ENCODE measurements around the gene SAYSD1.

The SAYSD1 gene

DNA sequence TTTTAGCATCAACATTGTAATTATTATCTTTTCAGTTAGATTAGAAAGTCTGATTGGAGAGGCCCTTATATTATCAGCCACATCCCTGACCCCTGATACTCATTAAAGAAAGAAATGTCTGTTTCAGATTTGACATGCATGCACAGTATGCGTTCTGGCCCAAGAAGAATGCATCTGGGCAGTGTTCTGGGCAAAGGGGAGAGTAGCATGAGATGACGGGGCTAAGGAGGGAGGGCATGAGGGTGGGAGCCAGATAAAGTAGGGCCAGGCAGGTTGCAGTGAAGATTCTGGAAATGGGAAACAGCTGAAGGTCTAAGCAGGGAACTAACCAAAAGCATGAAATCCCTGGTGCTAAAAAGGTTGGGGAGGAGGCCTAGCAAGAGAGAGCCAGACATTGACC lies 7.3 kb downstream of the SAYSD1 start:
- no peak for DNase-seq

DNA sequence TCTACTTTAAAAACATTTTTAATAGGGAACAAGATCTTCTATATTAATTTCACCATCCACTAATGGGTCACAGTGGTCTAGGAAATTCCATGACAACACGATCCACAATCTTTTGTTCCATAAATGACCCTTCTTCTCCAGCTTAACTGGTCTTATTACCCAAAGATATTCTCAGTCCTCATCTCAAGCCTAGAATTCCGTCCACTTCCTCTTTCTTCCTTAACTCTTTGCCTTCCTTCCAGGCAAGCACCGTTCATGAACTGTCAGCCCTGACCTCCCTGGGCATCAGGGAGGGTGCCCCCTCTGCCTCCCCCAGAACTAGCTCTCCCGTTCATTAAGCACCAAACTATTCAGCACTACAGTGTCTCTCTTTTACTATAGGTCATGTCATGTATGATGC lies 8.0 kb downstream of the SAYSD1 start:
- DNase-seq, result no peak

DNA sequence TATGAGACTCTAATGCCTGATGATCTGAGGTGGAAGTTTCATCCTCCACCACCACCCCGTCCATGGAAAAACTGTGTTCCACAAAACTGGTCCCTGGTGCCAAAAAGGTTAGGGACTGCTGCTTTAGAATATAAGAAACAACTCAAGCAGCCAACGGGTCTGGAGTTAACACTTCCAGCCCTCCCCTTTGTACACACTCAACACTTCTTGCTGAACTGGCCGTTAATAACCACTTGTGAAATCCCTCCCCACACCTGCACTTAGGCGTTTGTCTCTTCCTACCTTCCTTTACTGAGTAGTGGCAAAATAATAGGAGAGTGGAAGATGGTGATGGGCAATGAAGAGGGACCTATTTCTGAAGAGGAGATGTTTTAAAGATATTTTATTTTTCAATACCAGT lies 10.5 kb downstream of the SAYSD1 start:
- no peak for DNase-seq

DNA sequence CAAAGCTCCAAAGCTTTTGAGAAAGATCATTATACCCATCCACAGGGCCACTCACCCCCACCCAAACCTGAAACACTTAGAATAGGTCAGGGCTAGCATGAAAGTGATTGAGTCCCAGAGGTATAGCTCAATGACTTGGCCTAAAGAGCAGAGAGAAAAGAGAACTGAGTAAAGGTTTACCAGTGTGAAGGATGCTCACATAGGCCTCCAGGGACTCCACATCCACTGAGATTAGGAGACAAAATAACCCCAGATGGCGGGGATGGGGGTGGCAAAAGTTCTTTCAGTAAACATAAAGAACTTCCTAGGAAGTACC lies 12.2 kb downstream of the SAYSD1 start:
- DNase-seq, result no peak

DNA sequence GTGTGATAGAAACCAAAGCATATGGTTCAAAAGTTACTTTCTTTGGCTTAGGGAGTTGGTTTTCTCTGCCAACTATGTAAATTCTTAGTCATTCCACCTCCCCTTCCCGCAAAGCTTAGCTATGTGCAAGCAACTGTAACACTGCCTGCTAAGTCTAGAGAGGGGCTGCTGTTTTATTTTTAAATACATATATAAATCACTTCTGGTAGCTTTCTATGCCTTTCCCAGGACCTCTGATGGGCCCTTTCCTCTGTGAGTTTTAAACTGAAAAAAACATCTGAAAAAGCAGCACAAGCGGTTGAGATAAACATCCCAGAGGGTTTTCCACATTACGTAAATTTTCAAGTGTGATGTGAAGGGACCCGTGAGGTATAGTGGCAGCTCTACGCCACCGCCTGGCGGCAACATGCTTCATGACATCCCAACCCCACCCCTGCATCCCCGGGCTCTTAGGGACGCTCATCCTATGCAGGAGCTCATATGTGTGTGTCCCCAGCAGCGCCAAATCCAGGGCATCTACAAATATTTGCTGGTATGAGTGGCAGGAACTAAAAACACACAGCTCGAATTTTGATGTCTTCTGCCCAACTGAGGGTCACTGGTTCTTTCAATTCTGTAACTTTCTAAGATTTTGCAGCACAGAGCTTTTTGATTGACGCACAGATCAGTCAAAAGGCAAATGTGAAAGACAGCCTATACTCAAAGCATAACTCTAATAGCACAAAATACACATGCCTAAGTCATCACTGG lies 12.7 kb downstream of the SAYSD1 start:
- no peak for DNase-seq

DNA sequence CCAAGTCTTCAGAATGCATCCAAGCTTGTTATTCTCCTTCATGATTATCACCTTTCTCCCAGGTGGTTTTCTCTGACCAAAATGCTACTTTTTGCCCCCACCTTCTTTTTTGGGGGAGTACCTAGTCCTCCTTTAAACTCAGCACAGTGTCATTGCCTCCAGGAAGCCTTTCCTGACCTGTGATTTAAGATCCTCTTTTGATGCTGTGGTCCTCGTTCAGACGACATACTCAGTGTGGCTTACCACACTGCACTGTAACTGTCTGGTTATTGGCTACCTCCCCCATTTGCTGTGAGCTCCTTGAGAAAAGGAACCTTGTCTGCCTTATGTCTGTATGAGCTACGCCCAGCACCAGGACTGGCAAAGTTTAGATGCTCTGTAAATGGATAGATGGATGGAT lies 14.6 kb downstream of the SAYSD1 start:
- peak in 1 of 2 donors; percentile 31 for DNase-seq

DNA sequence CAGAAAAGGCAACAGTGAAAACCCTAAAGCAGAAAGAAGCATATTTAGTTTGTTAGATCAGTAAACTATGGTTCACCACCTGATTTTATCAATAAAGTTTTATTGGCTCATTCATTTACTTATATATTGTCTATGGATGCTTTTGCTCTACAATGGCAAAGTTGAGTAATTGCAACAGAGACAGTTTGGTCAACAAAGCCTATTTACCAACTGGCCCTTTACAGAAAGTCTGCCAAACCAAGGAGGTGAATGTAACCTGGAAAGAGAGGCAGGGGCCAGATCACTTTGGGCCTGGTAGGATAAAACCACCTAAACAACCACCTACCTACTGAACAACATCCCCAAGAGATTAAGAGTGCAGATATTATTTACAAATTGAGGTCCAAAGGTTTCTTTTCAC lies 19.4 kb downstream of the SAYSD1 start:
- DNase-seq, result no peak

DNA sequence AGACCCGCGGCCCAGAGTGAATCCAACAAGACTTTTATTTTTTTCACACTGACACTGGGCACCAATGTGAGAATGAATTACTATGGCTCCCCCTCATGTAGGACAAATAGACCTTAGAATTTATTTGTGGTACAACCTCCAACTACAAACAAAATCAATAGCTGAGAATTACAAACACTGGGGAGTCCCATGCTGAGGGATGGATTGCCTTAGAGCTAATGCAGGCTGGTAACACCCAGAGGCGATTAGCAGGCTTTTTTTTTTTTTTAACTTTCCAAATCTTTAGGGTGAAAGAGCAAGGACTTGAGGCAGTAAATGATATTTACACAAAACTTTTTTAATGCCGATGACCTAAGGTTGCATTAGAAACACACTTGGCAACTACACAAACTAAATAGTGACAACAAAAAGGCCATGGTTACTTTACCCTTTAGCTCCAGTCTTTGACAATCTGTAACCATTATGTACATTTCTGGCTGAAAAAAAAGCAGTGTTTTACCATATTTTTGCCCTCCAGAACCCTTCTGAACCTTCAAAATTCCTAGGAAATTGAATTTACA lies 21.8 kb downstream of the SAYSD1 start:
- no peak for DNase-seq

DNA sequence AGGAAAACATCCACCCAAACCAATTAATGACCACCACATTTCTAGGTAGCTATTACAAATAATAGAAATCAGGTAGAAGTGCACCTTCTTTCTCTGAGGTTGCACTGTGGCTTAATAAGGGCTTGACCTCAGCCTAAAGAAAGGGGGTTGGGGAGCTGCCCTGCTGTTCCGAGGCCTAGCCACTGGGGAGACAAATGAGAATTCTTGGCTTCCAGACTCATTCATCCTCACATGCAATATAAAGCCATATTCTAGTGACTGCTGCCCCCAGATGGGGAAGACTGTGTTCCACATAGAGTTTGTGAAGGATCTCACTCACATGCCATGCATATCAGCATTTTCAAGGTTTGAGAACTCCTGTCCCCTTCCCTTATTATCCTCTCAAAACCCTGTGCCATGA lies 22.9 kb downstream of the SAYSD1 start:
- DNase-seq, result no peak

DNA sequence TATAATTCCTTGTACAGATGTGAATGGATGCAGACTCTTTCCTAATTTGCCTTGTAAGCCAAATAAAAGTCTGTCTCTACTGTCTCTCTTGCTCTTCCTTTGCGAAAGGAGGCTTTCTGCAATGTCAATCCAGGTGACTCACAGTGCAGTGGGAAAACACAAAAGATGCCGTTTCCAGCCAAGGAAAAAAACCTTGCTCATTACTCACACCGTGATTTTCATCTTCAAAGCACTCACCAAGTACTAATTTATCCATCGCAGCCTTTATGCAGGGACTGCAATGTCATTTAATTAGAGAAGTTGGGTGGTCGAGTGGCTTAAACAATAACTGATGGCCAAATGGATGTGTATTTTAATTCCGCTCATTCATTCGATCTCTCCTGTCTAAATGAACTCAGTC lies 23.8 kb downstream of the SAYSD1 start:
- DNase-seq, result no peak

DNA sequence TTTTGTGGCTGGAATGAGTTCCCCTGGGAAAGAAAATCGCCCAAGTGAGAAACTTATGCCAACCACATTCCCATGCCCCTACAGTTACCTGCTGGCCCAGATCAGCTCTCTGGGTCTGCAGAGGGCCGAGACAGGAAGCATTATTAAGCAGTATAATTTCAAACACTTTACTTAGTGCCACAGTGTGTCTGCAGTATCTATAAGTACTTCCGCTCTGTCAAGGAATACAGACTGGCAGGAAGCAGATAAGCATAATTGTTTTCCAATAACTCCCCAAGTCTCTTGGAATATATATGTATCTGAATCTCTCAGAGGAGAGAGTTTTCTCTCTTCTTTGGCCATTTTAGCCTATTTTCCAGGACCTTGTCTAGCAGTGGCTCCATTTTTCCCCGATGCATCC lies 24.9 kb downstream of the SAYSD1 start:
- DNase-seq, result peak in 1 of 2 donors; percentile 52

DNA sequence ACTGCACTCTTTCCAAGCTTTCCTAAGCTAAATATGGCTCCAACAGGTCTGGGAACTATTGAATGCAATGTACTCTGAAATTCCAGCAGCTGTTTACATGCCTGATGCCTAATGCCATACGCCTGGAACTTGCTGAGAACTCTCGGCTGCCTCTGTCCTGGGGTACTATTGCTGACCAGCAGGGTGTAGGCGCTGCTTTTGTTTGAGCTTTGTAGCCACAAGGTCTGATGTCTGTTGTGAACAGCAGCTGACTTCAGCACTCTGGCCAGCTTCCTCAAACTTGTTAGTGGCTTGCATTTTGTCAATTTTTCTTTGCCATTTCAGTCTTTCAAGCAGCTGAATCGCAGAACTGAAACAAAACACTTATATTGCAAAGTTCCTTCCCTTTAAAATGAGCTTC lies 26.7 kb downstream of the SAYSD1 start:
- peak in 1 of 2 donors; percentile 37 for DNase-seq

DNA sequence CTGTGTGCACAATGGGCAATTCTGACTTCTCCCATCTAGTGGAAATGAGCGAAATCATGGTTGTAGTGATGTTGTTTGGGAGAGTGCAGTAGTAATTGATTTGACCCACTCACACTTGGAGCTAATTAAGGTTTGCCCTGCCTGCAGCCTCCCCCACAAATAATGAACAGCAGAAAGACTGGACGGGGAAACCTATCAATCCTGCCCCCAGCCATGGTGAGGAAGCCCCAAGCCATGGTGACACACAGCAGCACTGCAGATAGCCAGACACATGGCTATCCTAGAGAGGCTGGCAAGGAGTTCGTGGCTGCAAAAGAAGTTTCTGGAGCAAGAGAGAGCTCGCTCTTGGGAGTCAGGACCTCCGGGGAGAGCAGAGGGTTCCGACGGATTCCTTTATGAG lies 27.8 kb downstream of the SAYSD1 start:
- DNase-seq, result no peak

DNA sequence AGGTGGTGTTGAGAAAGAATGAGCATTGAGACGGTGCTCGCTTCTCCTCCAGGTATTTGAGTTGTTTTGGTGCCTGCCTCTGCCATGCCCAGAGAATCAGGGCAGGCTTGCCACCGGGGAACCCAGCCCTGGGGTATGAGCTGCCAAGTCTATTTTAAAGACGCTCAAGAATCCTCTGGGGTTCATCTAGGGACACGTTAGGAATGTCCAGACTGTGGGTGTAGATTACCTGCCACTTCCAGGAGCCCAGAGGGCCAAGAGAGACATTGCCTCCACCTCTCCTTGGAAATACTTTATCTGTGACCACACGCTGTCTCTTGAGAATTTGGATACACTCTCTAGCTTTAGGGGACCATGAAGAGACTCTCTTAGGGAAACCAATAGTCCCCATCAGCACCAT lies 28.3 kb downstream of the SAYSD1 start:
- DNase-seq, result no peak

DNA sequence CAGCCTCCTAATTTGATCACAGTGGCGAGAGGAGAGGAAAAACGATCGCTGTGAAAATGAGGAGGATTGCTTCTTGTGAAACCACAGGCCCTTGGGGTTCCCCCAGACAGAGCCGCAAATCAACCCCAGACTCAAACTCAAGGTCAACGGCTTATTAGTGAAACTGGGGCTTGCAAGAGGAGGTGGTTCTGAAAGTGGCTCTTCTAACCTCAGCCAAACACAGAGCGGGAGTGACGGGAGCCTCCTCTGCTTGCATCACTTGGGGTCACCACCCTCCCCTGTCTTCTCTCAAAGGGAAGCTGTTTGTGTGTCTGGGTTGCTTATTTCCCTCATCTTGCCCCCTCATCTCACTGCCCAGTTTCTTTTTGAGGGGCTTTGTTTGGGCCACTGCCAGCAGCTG lies 28.7 kb downstream of the SAYSD1 start:
- DNase-seq, result no peak

DNA sequence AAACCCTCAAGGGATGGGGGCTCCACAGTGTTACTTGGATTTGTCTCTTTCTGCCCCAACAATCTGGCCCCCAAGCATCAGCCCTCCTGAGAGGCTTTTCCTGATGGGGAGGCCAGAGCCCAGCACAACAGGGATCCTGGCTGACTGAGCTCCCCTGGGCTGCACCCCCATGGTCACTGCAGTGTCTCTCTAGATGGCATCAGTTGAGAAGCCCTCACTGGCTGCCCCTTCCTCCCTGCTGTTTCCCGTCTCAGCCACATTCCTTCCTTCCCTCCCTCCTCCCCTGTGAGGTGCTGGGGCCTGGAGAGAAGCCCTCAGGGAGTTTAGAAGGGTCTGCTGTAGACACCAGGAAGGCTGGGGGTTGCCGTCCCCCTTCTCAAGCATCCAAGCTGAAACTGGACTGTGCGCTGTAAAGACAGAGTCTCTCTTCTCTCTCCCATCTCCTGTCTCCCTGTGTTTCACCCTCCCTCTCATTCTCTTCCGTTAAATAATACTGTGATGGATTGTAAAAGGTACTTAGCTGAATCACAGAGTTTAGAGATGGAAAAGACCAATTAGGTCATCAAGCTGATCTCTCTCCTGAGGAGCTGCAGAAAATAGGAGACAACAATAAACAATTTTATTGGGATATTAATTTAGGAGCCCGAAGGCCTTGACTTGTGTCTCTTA lies 29.7 kb downstream of the SAYSD1 start:
- no peak for DNase-seq

DNA sequence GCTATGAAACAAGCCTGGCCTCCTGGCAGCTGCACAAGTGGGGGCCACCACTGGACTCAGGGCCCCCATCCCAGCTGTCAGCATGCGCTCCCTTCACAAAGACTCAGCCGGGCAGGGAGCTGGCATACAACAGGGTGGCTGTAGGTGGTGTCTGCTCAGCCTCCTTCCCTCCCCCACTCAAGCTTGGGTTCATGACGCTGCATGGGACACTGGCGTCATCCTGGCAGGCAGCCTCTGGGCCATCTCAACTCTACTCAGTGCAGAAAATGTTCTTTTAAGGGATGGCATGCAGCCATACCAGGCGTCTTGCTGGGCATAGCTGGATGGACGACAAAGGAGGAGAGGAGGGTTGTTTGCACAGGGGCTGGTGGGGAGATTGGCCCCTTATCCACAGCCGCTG lies 30.5 kb downstream of the SAYSD1 start:
- no peak for DNase-seq

DNA sequence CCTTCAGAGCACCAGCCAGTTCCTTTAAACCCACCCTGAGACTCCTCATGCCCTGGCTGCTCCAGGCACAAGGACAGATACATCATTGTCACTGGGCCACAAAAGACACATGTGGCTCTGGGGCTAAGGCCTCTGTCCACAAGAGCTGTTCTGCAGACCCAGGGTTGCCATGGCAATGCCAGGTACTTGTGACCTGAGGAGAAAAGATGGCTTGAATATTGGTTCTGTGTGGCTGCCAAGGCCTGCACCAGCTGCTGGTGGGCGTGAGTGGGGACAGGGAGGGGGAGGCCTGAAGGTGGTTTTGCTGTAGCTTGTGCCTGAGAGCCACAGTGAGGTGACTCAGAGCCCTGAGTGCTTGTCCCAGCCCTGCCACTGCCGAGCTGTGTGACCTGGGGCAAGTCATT lies 31.8 kb downstream of the SAYSD1 start:
- no peak for DNase-seq

DNA sequence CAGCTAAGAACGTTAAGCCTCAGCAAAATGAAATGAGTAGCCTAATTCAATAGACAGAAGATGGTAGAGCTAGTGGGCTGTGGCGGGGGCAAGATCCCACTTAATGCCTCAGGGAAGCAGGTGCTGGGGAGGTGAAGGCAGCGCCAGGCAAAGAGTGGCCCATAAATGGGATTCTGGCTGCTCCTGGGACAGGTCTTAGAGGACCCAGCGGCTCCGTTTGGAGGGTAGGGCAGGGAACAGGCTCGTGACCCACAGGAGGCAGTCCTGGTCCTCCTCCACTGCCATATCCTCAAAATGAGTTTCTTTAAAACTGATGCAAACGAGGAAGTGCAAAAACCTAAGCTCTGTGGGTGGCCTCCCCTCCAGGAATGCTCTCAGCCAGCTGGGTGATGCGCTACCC lies 32.7 kb downstream of the SAYSD1 start:
- no peak for DNase-seq

DNA sequence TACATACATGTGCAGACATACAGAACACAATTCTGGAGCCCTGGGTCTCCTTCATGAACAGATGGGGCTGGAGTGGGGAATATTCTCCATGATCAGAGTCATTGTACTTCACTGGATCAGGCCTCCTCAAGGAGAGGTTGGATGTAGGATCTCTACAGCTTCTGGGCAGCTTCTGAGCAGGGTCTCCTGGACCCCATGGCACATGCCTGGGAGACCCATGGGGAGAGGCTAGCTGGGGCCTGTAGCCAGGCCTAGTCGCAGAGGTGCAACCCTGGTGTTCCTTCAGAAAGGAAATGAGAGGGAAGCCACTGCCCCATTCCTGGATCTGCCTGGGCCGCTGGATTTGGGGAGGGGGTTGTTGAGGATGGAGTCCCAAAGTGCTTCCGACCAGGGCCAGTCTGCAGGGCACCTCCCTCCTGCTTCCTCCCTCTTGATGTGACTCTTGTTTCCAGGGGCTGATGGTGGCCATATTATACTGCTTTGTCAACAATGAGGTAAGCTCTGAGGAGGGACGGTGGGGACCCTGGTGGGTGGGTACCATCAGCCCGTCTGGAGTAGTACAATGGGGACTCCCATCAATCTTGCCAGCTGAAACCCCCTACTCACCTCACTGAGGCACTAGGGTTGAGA lies 34.6 kb downstream of the SAYSD1 start:
- no peak for DNase-seq

DNA sequence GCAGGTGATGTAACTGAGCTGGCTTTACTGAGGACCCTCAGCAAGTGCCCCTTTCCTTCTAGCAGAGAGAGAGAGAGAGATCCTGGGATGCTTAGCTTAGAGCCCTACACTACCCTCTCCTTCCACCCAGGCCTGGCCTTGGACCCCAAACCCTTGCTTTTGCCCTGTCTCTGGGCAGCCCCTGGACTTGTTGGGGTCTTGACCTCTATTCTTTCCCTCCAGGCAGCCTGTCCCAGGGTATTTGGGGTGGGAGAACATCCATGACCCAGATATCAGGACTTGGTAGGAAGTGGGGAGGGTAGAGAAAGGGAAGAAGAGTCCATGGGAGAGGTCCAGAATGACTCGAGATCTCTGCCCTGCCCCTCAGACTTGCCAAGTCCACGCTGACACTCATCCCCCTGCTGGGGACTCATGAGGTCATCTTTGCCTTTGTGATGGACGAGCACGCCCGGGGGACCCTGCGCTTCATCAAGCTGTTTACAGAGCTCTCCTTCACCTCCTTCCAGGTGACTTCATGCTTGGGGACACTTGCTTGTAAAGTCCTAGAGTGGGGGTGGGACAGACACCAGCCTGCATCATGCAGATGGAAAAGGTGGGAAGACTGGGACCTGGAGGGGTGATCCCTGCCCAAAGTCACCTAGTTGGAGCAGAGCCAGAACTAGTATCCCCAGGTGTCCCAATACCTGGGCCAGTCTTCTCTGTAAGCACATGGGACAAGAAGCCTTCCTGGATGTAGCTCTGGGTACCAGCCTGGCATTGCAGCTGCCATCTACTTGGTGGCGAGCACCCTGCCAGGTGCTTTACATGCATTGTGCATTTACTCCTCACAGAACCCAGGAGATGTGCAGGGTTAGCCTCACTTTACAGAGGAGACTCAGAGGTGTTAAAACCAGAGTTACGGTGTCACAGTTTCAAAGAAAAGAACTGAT lies 35.5 kb downstream of the SAYSD1 start:
- DNase-seq, result no peak

DNA sequence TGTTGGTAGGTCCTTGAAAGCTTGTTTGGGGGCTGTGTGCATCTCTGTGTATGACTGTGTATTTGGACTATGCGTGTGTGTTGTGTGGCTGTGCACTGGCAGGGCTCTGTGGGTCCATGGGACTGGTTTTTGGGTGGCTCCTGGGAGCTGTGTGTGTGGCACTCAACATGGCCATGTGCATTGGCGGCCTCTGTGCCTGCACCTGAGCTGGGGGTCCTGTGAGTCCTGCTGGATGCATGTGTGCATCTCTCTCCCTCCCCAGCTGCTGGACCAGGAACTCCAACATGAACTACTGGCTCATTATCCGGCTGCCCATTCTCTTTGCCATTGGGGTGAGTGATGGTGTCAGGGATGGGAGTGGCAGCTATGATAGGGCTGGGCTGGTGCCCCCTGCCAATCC lies 36.3 kb downstream of the SAYSD1 start:
- no peak for DNase-seq
